ENCODE results near the gene SLC37A3.

Gene SLC37A3

GRCh38 chr7:140287988-140288387 is 110.3 kb downstream of the SLC37A3 start:
- no peak overlapping the region for H3K9ac ChIP-seq (ENCODE audit: low read depth, low read length)
- no peaks in the 10 kb centered on the region for H3K36me3 ChIP-seq (ENCODE audit: control insufficient read depth, insufficient read depth, low read length)

GRCh38 chr7:140285938-140286337 is 112.4 kb downstream of the SLC37A3 start:
- H3K9me3 ChIP-seq (ENCODE audit: control insufficient read depth, insufficient read depth, low read length), result no peaks in the 10 kb centered on the region
- no peak overlapping the region for H3K27ac ChIP-seq (ENCODE audit: low read depth, low read length)
- no peaks in the 10 kb centered on the region for H3K4me1 ChIP-seq (ENCODE audit: control insufficient read depth, insufficient read depth, low read length)
- no peaks in the 10 kb centered on the region for H3K27me3 ChIP-seq (ENCODE audit: control insufficient read depth, insufficient read depth, low read length)
- no peaks in the 10 kb centered on the region for H3K36me3 ChIP-seq (ENCODE audit: control insufficient read depth, insufficient read depth, low read length)
- no peak overlapping the region for H3K9ac ChIP-seq (ENCODE audit: low read depth, low read length)
- no peak overlapping the region for H3K4me3 ChIP-seq (ENCODE audit: low read depth, low read length)

More at GRCh38 chr7:140287988-140288387, 110.3 kb downstream of the SLC37A3 start:
- no peaks in the 10 kb centered on the region for H3K9me3 ChIP-seq (ENCODE audit: control insufficient read depth, insufficient read depth, low read length)
- no peaks in the 10 kb centered on the region for H3K27me3 ChIP-seq (ENCODE audit: control insufficient read depth, insufficient read depth, low read length)
- no peak overlapping the region for H3K4me3 ChIP-seq (ENCODE audit: low read depth, low read length)
- H3K4me1 ChIP-seq (ENCODE audit: control insufficient read depth, insufficient read depth, low read length), result no peaks in the 10 kb centered on the region
- no peak overlapping the region for H3K27ac ChIP-seq (ENCODE audit: low read depth, low read length)

GRCh38 chr7:140284062-140284461 is 114.3 kb downstream of the SLC37A3 start:
- no peak overlapping the region for H3K4me3 ChIP-seq (ENCODE audit: low read depth, low read length)
- no peaks in the 10 kb centered on the region for H3K4me1 ChIP-seq (ENCODE audit: control insufficient read depth, insufficient read depth, low read length)
- H3K9me3 ChIP-seq (ENCODE audit: control insufficient read depth, insufficient read depth, low read length), result no peaks in the 10 kb centered on the region
- no peak overlapping the region for H3K27ac ChIP-seq (ENCODE audit: low read depth, low read length)
- no peaks in the 10 kb centered on the region for H3K36me3 ChIP-seq (ENCODE audit: control insufficient read depth, insufficient read depth, low read length)
- H3K27me3 ChIP-seq (ENCODE audit: control insufficient read depth, insufficient read depth, low read length), result no peaks in the 10 kb centered on the region
- H3K9ac ChIP-seq (ENCODE audit: low read depth, low read length), result no peak overlapping the region
